Muscle layer of colon (tissue), 2 donors: ENCODE results near the gene FAM118A.
"Not testable (repeated sequence)": the region's sequence is repeated elsewhere in the genome, so short reads cannot be mapped to it uniquely, and the experiment has no call there.

Experiments
- H3K27ac ChIP-seq: one replicate; pipeline ENCODE4 v1.7.0; 2013; ENCODE audit warnings: low read depth, mild to moderate bottlenecking, low read length, moderate library complexity
- H3K27me3 ChIP-seq, 2 donors: one replicate each; pipeline ENCODE4 v1.7.0; 2013; ENCODE audit warnings: low read length in 2 of 2, mild to moderate bottlenecking in 2 of 2; ENCODE audit not compliant: insufficient read depth in 2 of 2, control insufficient read depth in 1 of 2
- H3K36me3 ChIP-seq: one replicate; pipeline ENCODE4 v1.7.0; 2013; ENCODE audit warnings: mild to moderate bottlenecking, low read length; ENCODE audit not compliant: insufficient read depth
- H3K4me1 ChIP-seq: one replicate; pipeline ENCODE4 v1.7.0; 2013; ENCODE audit warnings: mild to moderate bottlenecking, low read length; ENCODE audit not compliant: insufficient read depth
- H3K4me3 ChIP-seq, 2 donors: one replicate each; pipeline ENCODE4 v1.7.0; 2013; ENCODE audit warnings: low read length in 2 of 2, low read depth in 1 of 2, mild to moderate bottlenecking in 1 of 2, moderate library complexity in 1 of 2
- H3K9ac ChIP-seq: one replicate; pipeline ENCODE4 v1.7.0; 2013; ENCODE audit warnings: low read length
- H3K9me3 ChIP-seq: one replicate; pipeline ENCODE4 v1.7.0; 2013; ENCODE audit warnings: mild to moderate bottlenecking, low read length
- donor health status: abdominal sarcoma.
- donor health status: Adenocarcinoma of cecum.

The FAM118A gene

DNA sequence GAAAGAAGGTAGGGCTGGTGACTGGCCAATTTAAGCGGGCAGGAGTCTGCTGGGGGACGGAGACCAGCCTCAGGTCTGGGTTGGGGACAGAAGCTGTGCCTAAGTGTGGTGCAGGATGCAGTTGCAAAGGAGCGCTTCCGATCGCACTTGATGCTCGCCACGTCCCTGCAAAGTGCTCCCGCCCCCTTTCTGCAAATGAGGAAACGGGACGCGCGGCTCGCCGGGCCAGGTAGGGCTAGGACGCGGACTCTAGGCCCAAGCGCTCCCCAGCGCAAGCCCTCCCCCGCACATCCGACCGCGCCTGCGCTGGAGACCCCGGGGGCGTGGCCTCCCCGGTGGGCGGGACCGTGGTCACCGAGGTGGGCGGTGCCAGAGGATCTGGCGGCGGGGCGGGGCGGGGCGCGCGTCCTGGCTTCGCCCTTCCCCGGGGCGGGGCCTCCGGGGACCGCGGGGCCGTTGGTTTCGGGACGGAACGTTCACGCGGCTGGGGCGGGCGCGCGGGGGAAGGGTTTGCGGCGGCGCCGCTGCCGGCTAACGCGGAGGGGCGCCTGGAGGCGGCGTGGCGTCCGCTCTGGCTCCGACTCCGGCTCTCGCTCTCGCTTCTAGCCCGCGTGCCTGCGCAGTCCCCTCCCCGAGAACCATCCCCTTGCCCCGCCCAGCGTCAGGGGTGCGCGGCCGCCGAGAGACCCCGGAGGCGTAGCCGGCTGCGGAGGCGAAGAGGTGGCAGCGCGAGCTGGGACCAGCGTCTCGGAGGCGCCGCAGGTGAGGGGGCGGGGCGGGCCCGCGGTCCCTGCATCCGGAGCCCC lies at the start of gene FAM118A:
FAM118A (plus strand) TSS at position 513 of the 806 bp plus-strand sequence. CDS start 12,446 bp downstream, outside the sequence.
- Histone ChIP-seq H3K4me1 (peaks cover 14% of the 10 kb centered on the region), H3K27me3 (no peaks in the 10 kb centered on the region), H3K9me3 (no peaks in the 10 kb centered on the region), H3K9ac (peak within 1 kb of the TSS; percentile 71), H3K27ac (peak within 1 kb of the TSS; percentile 90), H3K36me3 (no peaks in the 10 kb centered on the region), H3K4me3 (peak within 1 kb of the TSS; percentile 83 to 88)

DNA sequence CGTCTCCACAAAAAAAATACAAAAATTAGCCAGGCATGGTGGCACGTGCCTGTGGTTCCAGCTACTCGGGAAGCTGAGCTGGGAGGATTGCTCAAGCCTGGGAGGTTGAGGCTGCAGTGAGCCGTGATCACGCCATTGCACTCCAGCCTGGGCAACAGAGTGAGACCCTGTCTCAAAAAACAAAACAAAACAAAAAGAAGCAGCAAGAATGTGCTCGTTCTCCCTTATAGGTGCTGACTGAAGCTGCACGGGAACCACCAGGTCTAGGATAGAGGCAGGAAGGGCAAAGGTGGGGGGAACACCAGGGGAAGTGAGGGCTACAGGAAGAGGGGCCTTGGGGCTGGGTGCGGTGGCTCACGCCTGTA lies 49.4 kb upstream of the FAM118A start:
- not testable (repeated sequence) for H3K4me1 ChIP-seq, H3K4me3 ChIP-seq, H3K9me3 ChIP-seq, H3K27ac ChIP-seq, H3K36me3 ChIP-seq, H3K9ac ChIP-seq, H3K27me3 ChIP-seq

GRCh38 chr22:45261407-45262088 lies 48.2 kb upstream of the FAM118A start:
- no peak overlapping the region for H3K9ac ChIP-seq
- H3K27me3 ChIP-seq = no peaks in the 10 kb centered on the region
- H3K27ac ChIP-seq = no peak overlapping the region
- no peaks in the 10 kb centered on the region for H3K9me3 ChIP-seq
- H3K4me1 ChIP-seq = peaks cover 6% of the 10 kb centered on the region
- H3K36me3 ChIP-seq = no peaks in the 10 kb centered on the region
- H3K4me3 ChIP-seq = no peak overlapping the region

GRCh38 chr22:45262195-45262930 lies 47.4 kb upstream of the FAM118A start:
- H3K36me3 ChIP-seq = no peaks in the 10 kb centered on the region
- no peak overlapping the region for H3K27ac ChIP-seq
- no peaks in the 10 kb centered on the region for H3K9me3 ChIP-seq
- peaks cover 6% of the 10 kb centered on the region for H3K4me1 ChIP-seq
- H3K4me3 ChIP-seq = no peak overlapping the region
- H3K9ac ChIP-seq = no peak overlapping the region
- H3K27me3 ChIP-seq = no peaks in the 10 kb centered on the region

GRCh38 chr22:45262931-45263462 lies 46.7 kb upstream of the FAM118A start:
- Histone ChIP-seq H3K9me3 (no peaks in the 10 kb centered on the region), H3K36me3 (no peaks in the 10 kb centered on the region), H3K27me3 (no peaks in the 10 kb centered on the region), H3K9ac (no peak overlapping the region), H3K27ac (no peak overlapping the region), H3K4me1 (peaks cover 6% of the 10 kb centered on the region), H3K4me3 (no peak overlapping the region)

GRCh38 chr22:45263463-45264269 lies 46.1 kb upstream of the FAM118A start:
- Histone ChIP-seq H3K4me3 (no peak overlapping the region), H3K9me3 (no peaks in the 10 kb centered on the region), H3K9ac (no peak overlapping the region), H3K36me3 (no peaks in the 10 kb centered on the region), H3K27ac (no peak overlapping the region), H3K27me3 (no peaks in the 10 kb centered on the region), H3K4me1 (peaks cover 6% of the 10 kb centered on the region)

DNA sequence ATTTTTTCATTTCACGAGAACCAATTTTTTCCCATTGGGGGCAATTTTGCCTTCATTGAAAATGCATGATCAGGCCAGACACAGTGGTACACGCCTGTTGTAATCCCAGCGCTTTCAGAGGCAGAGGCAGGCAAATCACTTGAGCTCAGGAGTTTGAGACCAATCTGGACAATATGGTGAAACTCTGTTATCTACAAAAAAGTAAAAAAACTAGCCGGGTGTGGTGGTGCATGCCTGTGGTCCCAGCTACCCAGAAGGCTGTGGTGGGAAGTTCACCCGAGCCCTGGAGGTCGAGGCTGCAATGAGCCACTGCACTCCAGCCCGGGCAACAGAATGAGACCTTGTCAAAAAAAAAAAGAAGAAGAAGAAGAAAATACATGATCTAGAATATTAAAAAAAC lies 44.2 kb upstream of the FAM118A start:
- H3K27me3 ChIP-seq = no peaks in the 10 kb centered on the region
- H3K9me3 ChIP-seq = no peaks in the 10 kb centered on the region
- H3K36me3 ChIP-seq = no peaks in the 10 kb centered on the region
- no peak overlapping the region for H3K4me3 ChIP-seq
- H3K4me1 ChIP-seq = peaks cover 12% of the 10 kb centered on the region
- no peak overlapping the region for H3K27ac ChIP-seq
- no peak overlapping the region for H3K9ac ChIP-seq

- Histone ChIP-seq H3K4me3 (peak overlapping the region; percentile 34 to 82), H3K9me3 (no peaks in the 10 kb centered on the region), H3K27me3 (no peaks in the 10 kb centered on the region), H3K27ac (peak overlapping the region; percentile 21), H3K36me3 (no peaks in the 10 kb centered on the region), H3K9ac (no peak overlapping the region), H3K4me1 (peaks cover 16% of the 10 kb centered on the region)
Measured at GRCh38 chr22:45268167-45268957, 41.4 kb upstream of the FAM118A start.

DNA sequence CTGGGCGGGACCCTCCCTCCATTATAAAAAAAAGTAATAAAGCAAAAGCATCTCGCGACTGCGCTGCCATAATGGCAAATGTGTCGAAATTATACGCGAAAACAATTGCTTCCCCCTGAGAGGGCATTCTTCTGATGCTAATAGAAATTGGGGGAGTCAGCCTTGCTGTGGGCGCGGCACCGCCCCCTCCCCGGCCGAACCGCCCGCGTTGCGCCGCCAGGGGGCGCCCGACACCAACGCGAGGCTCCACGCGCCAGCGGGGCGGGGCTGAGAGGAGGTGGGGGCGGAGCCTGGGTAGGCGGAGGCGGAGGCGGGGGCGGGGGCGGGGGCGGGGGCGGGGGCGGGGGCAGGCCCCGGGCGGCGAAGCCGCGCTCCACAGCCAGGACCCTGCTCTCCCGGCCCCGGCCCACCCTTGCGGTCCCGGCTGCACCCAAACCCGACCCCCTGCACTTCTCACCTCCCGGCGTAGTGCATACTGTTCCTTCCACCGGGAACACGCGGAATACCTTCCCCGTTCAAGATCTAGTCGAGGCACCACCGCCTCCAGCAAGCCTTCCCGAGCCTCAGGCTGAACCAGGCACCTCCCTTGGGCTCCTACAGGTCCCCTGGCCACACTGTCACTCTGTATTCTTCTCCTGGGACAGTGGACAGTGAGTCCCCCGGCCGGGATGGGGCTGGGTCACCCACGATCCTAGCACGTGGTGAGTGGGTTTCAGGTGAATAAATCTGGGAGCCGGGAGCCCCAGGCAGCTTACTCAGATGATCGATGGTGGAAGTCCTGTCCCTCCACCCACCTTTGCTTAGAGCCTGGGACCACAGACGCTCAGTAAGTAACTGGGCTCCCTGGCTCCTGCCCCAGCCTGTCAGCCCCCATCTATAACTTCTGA lies 40.5 kb upstream of the FAM118A start:
- Histone ChIP-seq H3K9me3 (no peaks in the 10 kb centered on the region), H3K27me3 (no peaks in the 10 kb centered on the region), H3K4me3 (peak overlapping the region; percentile 34 to 82), H3K9ac (no peak overlapping the region), H3K36me3 (no peaks in the 10 kb centered on the region), H3K4me1 (peaks cover 13% of the 10 kb centered on the region), H3K27ac (peak overlapping the region; percentile 21)
